ENCODE results near the gene IL5. TPM values are rescaled to one million over a fixed set of nuclear protein-coding genes. Genes with fewer than 3 reads are reported as not detected.
A peak's percentile ranks its signal among the peaks of the same experiment; 100 is the strongest.

IL5 gene
- total RNA-seq, 2 experiments from 2014 or later: not detected

DNA sequence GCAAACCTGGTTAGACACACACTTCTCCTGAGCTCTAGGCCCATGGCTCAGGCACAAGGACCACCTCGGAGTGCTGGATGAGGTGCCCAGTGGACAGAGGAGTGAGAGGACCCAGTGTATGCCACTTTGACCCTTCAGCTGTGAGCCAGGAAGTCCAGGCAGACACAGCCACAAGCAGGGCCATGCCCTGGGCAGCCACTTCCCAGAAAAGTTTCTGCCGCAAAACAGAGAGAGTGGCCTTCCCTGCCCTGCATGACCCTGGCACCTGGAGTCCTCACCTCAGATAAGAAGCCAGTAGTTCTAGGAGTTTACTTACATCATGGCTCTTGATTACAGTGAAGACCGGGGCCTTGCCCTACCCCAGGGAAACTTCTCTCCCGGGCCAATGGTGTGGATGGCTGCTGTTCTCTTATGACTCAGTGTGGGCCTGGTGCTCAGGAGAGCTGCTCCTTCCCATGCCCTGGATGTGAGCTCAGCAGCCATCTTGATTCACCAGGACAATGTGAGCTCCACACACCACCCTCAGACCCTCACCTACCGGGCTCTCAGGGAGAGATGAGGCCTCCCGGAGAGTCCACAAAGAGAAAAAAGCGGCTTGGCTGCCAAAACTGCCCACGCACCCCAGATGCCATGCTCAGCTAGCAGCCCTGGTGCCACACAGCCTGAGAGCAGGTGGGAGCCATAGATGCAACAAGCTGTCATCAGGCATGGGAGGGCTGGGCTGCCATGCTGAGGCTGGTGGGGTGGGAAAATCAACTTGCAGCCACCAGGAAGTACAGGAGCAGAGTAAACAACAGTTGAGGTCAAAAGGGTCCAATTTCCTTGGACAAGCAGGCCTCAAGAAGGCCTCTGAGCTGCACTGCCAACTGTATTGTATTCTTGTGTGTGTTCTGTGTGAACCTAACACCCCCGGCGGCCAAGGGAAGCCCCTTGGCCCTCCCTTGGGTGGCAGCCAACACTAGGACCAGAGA, 41.1 kb downstream of the IL5 start:
- H2AFZ ChIP-seq (ENCODE audit: low read length): peak overlapping the region; percentile 77; the same call in 1 of the 2 replicates
- no peak overlapping the region for H3K27ac ChIP-seq (ENCODE audit: low read depth, low read length, poor library complexity, severe bottlenecking)
- H3K4me1 ChIP-seq (ENCODE audit: insufficient read depth, low read length, poor library complexity, severe bottlenecking): peaks cover 31% of the 10 kb centered on the region
- intact Hi-C loops (cut with micrococcal nuclease; ENCODE audit: unreplicated experiment): loop anchor here (1.0 to 5.0 kb wide), 3 partner anchors 83 to 230 kb away; no protein-coding TSS in a partner anchor
- H3K4me2 ChIP-seq (ENCODE audit: low read length): no peak overlapping the region
- H3K36me3 ChIP-seq (ENCODE audit: insufficient read depth, low read length): no peaks in the 10 kb centered on the region
- H3K9me3 ChIP-seq (ENCODE audit: low read length): no peaks in the 10 kb centered on the region
- no peak for TF ChIP-seq EZH2phosphoT487 (IDR thresholded peaks at IDR 0.05; ENCODE audit: borderline replicate concordance, low read depth, low read length)
- TF ChIP-seq, protein P1, sequence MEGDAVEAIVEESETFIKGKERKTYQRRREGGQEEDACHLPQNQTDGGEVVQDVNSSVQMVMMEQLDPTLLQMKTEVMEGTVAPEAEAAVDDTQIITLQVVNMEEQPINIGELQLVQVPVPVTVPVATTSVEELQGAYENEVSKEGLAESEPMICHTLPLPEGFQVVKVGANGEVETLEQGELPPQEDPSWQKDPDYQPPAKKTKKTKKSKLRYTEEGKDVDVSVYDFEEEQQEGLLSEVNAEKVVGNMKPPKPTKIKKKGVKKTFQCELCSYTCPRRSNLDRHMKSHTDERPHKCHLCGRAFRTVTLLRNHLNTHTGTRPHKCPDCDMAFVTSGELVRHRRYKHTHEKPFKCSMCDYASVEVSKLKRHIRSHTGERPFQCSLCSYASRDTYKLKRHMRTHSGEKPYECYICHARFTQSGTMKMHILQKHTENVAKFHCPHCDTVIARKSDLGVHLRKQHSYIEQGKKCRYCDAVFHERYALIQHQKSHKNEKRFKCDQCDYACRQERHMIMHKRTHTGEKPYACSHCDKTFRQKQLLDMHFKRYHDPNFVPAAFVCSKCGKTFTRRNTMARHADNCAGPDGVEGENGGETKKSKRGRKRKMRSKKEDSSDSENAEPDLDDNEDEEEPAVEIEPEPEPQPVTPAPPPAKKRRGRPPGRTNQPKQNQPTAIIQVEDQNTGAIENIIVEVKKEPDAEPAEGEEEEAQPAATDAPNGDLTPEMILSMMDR (conservative IDR thresholded peaks at IDR 0.05; ENCODE audit: low read length): no peak
- no peaks in the 10 kb centered on the region for H3K9me2 ChIP-seq (ENCODE audit: insufficient read depth, low read length)
- no peaks in the 10 kb centered on the region for H3K79me2 ChIP-seq (ENCODE audit: insufficient read depth, low read depth, low read length)
- ChIA-PET POLR2A (interaction anchor here (0.5 to 1.6 kb wide), 2 partner anchors 85 to 381 kb away, joined by 3 read pairs; no protein-coding TSS in a partner anchor), CTCF (ENCODE audit: unreplicated experiment) (interaction anchor here (0.6 to 4.5 kb wide), 3 partner anchors 116 to 318 kb away, joined by 3 to 38 read pairs (median 4); no protein-coding TSS in a partner anchor)
- H4K20me1 ChIP-seq (ENCODE audit: insufficient read depth, low read length): no peaks in the 10 kb centered on the region
- H3K4me3 ChIP-seq (ENCODE audit: low read depth, low read length, poor library complexity, severe bottlenecking): no peak overlapping the region
- DNase-seq (ENCODE audit: low spot score): no peak
- no TSS peak for BruUV-seq (replicated peaks)

DNA sequence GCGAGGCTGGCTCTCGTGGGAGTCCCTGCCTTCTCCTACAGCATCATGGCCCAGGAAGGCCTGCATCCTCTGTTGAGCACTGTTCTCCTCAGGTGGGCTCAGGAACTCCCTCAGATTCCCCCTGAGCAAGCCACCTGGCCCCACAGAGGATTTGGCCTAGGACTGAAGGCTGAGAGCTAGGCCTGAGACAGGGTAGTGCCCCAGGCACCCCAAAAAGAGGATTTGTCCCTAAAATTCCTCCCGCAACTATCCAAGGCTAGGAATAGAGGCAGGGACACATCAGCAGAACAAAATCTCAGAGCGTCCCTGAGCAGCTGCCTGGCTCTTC, 41.7 kb downstream of the IL5 start:
- H3K36me3 ChIP-seq (ENCODE audit: insufficient read depth, low read length): no peaks in the 10 kb centered on the region
- no peak overlapping the region for H3K27ac ChIP-seq (ENCODE audit: low read depth, low read length, poor library complexity, severe bottlenecking)
- H4K20me1 ChIP-seq (ENCODE audit: insufficient read depth, low read length): no peaks in the 10 kb centered on the region
- BruUV-seq (replicated peaks): no TSS peak
- no peaks in the 10 kb centered on the region for H3K79me2 ChIP-seq (ENCODE audit: insufficient read depth, low read depth, low read length)
- no peak overlapping the region for H3K4me3 ChIP-seq (ENCODE audit: low read depth, low read length, poor library complexity, severe bottlenecking)
- CTCF ChIA-PET (ENCODE audit: unreplicated experiment): interaction anchor here (0.6 to 4.5 kb wide), 4 partner anchors 75 to 318 kb away, joined by 3 to 38 read pairs (median 5); no protein-coding TSS in a partner anchor
- peak overlapping the region; percentile 77 for H2AFZ ChIP-seq (ENCODE audit: low read length)
- no peaks in the 10 kb centered on the region for H3K9me2 ChIP-seq (ENCODE audit: insufficient read depth, low read length)
- H3K4me2 ChIP-seq (ENCODE audit: low read length): peak overlapping the region; percentile 44; the same call in 1 of the 2 replicates
- no peak for TF ChIP-seq EZH2phosphoT487 (IDR thresholded peaks at IDR 0.05; ENCODE audit: borderline replicate concordance, low read depth, low read length)
- TF ChIP-seq, protein P1 (conservative IDR thresholded peaks at IDR 0.05; ENCODE audit: low read length): no peak
- intact Hi-C loops (cut with micrococcal nuclease; ENCODE audit: unreplicated experiment): loop anchor here (1.0 to 5.0 kb wide), 3 partner anchors 82 to 229 kb away; no protein-coding TSS in a partner anchor
- no peak for DNase-seq (ENCODE audit: low spot score)
- peaks cover 37% of the 10 kb centered on the region for H3K4me1 ChIP-seq (ENCODE audit: insufficient read depth, low read length, poor library complexity, severe bottlenecking)
- POLR2A ChIA-PET: interaction anchor here (0.5 to 1.7 kb wide), 4 partner anchors 86 to 381 kb away, joined by 3 to 9 read pairs (median 5); no protein-coding TSS in a partner anchor
- H3K9me3 ChIP-seq (ENCODE audit: low read length): no peaks in the 10 kb centered on the region
